WTC11 (cell line): ENCODE data around the gene VSTM2A. TPM values are rescaled to one million over a fixed set of nuclear protein-coding genes. Genes with fewer than 3 reads are reported as not detected.

Source experiments
- ATAC-seq: fragments of 200-7000 bp; cut with Tn5 transposase; 2 replicates; pipeline ENCODE4 v1.10.0; 2021; ENCODE audit warnings: mild to moderate bottlenecking, moderate library complexity
- CTCF ChIA-PET: fragments of 300-600 bp; sonication (Branson Sonifier 250); formaldehyde crosslinking; loops from one replicate; lab custom pipeline; 2021; ENCODE audit warnings: antibody characterized with exemption; lab: Charles Lee
- POLR2A ChIA-PET: fragments of 350-600 bp; sonication (Branson Sonifier 250); formaldehyde crosslinking; loops from one replicate; lab custom pipeline; 2021; ENCODE audit warnings: antibody characterized with exemption; lab: Charles Lee
- DNase-seq: peaks from one replicate; pipeline ENCODE4 v3.0.0; 2021; ENCODE audit warnings: low spot score
- H3K27ac Mint-ChIP-seq: 2 replicates; pipeline ENCODE4 v1.8.0; 2021; ENCODE audit warnings: mixed read lengths
- H3K27me3 Mint-ChIP-seq: 2 replicates; pipeline ENCODE4 v1.8.0; 2021; ENCODE audit warnings: low read depth, mild to moderate bottlenecking, moderate library complexity, mixed read lengths
- H3K36me3 Mint-ChIP-seq: 2 replicates; pipeline ENCODE4 v1.8.0; 2021; ENCODE audit warnings: mixed read lengths
- H3K4me1 Mint-ChIP-seq: 2 replicates; pipeline ENCODE4 v1.8.0; 2022; ENCODE audit warnings: mixed read lengths
- H3K4me3 Mint-ChIP-seq: 2 replicates; pipeline ENCODE4 v1.8.0; 2021; ENCODE audit warnings: mild to moderate bottlenecking, moderate library complexity, mixed read lengths
- H3K9me3 Mint-ChIP-seq: 2 replicates; pipeline ENCODE4 v1.8.0; 2021; ENCODE audit warnings: mixed read lengths
- CREB1 ChIP-seq: sonication (generic); formaldehyde crosslinking; IDR thresholded peaks from 2 replicates; pipeline ENCODE4 v1.8.0; 2023; ENCODE audit warnings: mild to moderate bottlenecking, missing genetic modification reagents
- CREM ChIP-seq: sonication (generic); formaldehyde crosslinking; IDR thresholded peaks from 2 replicates; pipeline ENCODE4 v1.8.1; 2022; ENCODE audit warnings: mild to moderate bottlenecking, missing genetic modification reagents, moderate library complexity
- CTCF ChIP-seq: fragments of 200-600 bp; IDR thresholded peaks from 2 replicates; pipeline ENCODE4 v1.8.0; 2022; ENCODE audit warnings: antibody characterized with exemption
- E2F4 ChIP-seq: sonication (generic); formaldehyde crosslinking; IDR thresholded peaks from 2 replicates; pipeline ENCODE4 v1.8.1; 2022; ENCODE audit warnings: low read depth, mild to moderate bottlenecking, moderate library complexity, missing genetic modification reagents, borderline replicate concordance
- ELF4 ChIP-seq: sonication (generic); formaldehyde crosslinking; IDR thresholded peaks from 2 replicates; pipeline ENCODE4 v1.8.1; 2022; ENCODE audit warnings: low read depth, mild to moderate bottlenecking, moderate library complexity, missing genetic modification reagents
- EMX1 ChIP-seq: fragments of 250-450 bp; sonication (Bioruptor Pico); IDR thresholded peaks from 2 replicates; pipeline ENCODE4 v1.8.0; 2021; ENCODE audit warnings: mild to moderate bottlenecking
- ESRRA ChIP-seq: sonication (generic); formaldehyde crosslinking; IDR thresholded peaks from 2 replicates; pipeline ENCODE4 v1.8.1; 2022; ENCODE audit warnings: mild to moderate bottlenecking, missing genetic modification reagents, borderline replicate concordance
- FOXJ3 ChIP-seq: sonication (generic); formaldehyde crosslinking; IDR thresholded peaks from 2 replicates; pipeline ENCODE4 v1.9.0; 2021; ENCODE audit warnings: missing genetic modification reagents, mild to moderate bottlenecking, borderline replicate concordance
- HMGA2 ChIP-seq: fragments of 250-450 bp; sonication (Bioruptor Pico); IDR thresholded peaks from 2 replicates; pipeline ENCODE4 v1.4.0; 2021; ENCODE audit warnings: mild to moderate bottlenecking, moderate library complexity
- KAT7 ChIP-seq: sonication (generic); formaldehyde crosslinking; IDR thresholded peaks from 2 replicates; pipeline ENCODE4 v1.8.1; 2023; ENCODE audit warnings: missing genetic modification reagents, mild to moderate bottlenecking, borderline replicate concordance
- MAX ChIP-seq: sonication (generic); formaldehyde crosslinking; IDR thresholded peaks from 2 replicates; pipeline ENCODE4 v1.8.0; 2022; ENCODE audit warnings: mild to moderate bottlenecking, missing genetic modification reagents
- MYBL2 ChIP-seq: sonication (generic); formaldehyde crosslinking; IDR thresholded peaks from 2 replicates; pipeline ENCODE4 v1.8.1; 2023; ENCODE audit warnings: mild to moderate bottlenecking, moderate library complexity, missing genetic modification reagents
- NR1H2 ChIP-seq: sonication (generic); formaldehyde crosslinking; IDR thresholded peaks from 2 replicates; pipeline ENCODE4 v1.9.0; 2021; ENCODE audit warnings: mild to moderate bottlenecking, moderate library complexity, missing genetic modification reagents
- NR2C2 ChIP-seq: sonication (generic); formaldehyde crosslinking; IDR thresholded peaks from 2 replicates; pipeline ENCODE4 v1.8.0; 2022; ENCODE audit warnings: mild to moderate bottlenecking, missing genetic modification reagents
- PREB ChIP-seq: sonication (generic); formaldehyde crosslinking; IDR thresholded peaks from 2 replicates; pipeline ENCODE4 v1.8.1; 2022; ENCODE audit warnings: mild to moderate bottlenecking, missing genetic modification reagents, moderate library complexity, borderline replicate concordance
- PRRX2 ChIP-seq: fragments of 250-450 bp; sonication (Bioruptor Pico); IDR thresholded peaks from 2 replicates; pipeline ENCODE4 v1.8.0; 2021; ENCODE audit warnings: mild to moderate bottlenecking
- RELA ChIP-seq: sonication (generic); formaldehyde crosslinking; IDR thresholded peaks from 2 replicates; pipeline ENCODE4 v1.8.1; 2022; ENCODE audit warnings: missing genetic modification reagents, mild to moderate bottlenecking, borderline replicate concordance
- SMAD4 ChIP-seq: sonication (generic); formaldehyde crosslinking; IDR thresholded peaks from 2 replicates; pipeline ENCODE4 v1.8.0; 2022; ENCODE audit warnings: mild to moderate bottlenecking, missing genetic modification reagents
- SOX15 ChIP-seq: fragments of 250-450 bp; sonication (Bioruptor Pico); IDR thresholded peaks from 2 replicates; pipeline ENCODE4 v1.9.0; 2021; ENCODE audit warnings: mild to moderate bottlenecking
- STAT6 ChIP-seq: sonication (generic); formaldehyde crosslinking; conservative IDR thresholded peaks from 2 replicates; pipeline ENCODE4 v1.8.1; 2023; ENCODE audit warnings: mild to moderate bottlenecking, low read depth, missing genetic modification reagents, moderate library complexity
- TCF7 ChIP-seq: sonication (generic); formaldehyde crosslinking; IDR thresholded peaks from 2 replicates; pipeline ENCODE4 v1.8.0; 2022; ENCODE audit warnings: mild to moderate bottlenecking, low read depth, missing genetic modification reagents, moderate library complexity
- TEAD4 ChIP-seq: sonication (generic); formaldehyde crosslinking; IDR thresholded peaks from 2 replicates; pipeline ENCODE4 v1.8.0; 2022; ENCODE audit warnings: mild to moderate bottlenecking, missing genetic modification reagents
- ZBTB43 ChIP-seq: sonication (generic); formaldehyde crosslinking; IDR thresholded peaks from 2 replicates; pipeline ENCODE4 v1.8.1; 2023; ENCODE audit warnings: mild to moderate bottlenecking, missing genetic modification reagents
- ZNF219 ChIP-seq: sonication (generic); formaldehyde crosslinking; IDR thresholded peaks from 2 replicates; pipeline ENCODE4 v1.8.0; 2023; ENCODE audit warnings: missing genetic modification reagents, mild to moderate bottlenecking, borderline replicate concordance
- ZNF396 ChIP-seq: fragments of 250-450 bp; sonication (Bioruptor Pico); IDR thresholded peaks from 2 replicates; pipeline ENCODE4 v1.8.0; 2021; ENCODE audit warnings: mild to moderate bottlenecking, moderate library complexity, borderline replicate concordance
- ZNF671 ChIP-seq: fragments of 250-450 bp; sonication (Bioruptor Pico); IDR thresholded peaks from 2 replicates; pipeline ENCODE4 v1.8.0; 2021; ENCODE audit warnings: mild to moderate bottlenecking
- total RNA-seq: library from RNA; stranded (reverse); gene quantifications from 3 replicates; pipeline ENCODE4 v1.2.3, GENCODE V29; 2021

The VSTM2A gene
- total RNA-seq, 1 experiment from 2014 or later, result 2.0 TPM

GRCh38 chr7:54581511-54581910 lies 39.3 kb downstream of the VSTM2A start:
- Mint-ChIP-seq H3K27me3 (no peaks in the 10 kb centered on the region), H3K27ac (no peak overlapping the region), H3K4me1 (no peaks in the 10 kb centered on the region), H3K4me3 (no peak overlapping the region)
- DNase-seq (no peak), ATAC-seq (no peak)
- POLR2A ChIA-PET, result no interaction called here
- TF ChIP-seq NR2C2, result no peak
- TF ChIP-seq FOXJ3, result no peak
- no peak for TF ChIP-seq ZBTB43 (CRISPR knock-in tag)
- no peak for TF ChIP-seq PRRX2 (CRISPR knock-in tag)
- no peak for TF ChIP-seq TEAD4
- TF ChIP-seq E2F4 (CRISPR knock-in tag), result no peak
- TF ChIP-seq NR1H2 (CRISPR knock-in tag), result no peak
- TF ChIP-seq ZNF396, result no peak
- no peak for TF ChIP-seq TCF7 (CRISPR knock-in tag)
- TF ChIP-seq CREB1 (CRISPR knock-in tag), result no peak
- no peak for TF ChIP-seq STAT6
- TF ChIP-seq ESRRA (CRISPR knock-in tag), result no peak
- no peak for TF ChIP-seq MAX (CRISPR knock-in tag)
- TF ChIP-seq EMX1 (CRISPR knock-in tag), result no peak
- TF ChIP-seq, all 79 proteins: peak for 0
- CTCF ChIA-PET, result no interaction called here
- H3K36me3 Mint-ChIP-seq, result no peaks in the 10 kb centered on the region
- H3K9me3 Mint-ChIP-seq, result peaks cover 3% of the 10 kb centered on the region

GRCh38 chr7:54591404-54592386 lies 49.5 kb downstream of the VSTM2A start:
- ChIA-PET CTCF (no interaction called here), POLR2A (interaction anchor here (0.6 kb wide), 1 partner anchor 131 kb away, joined by 3 read pairs; no protein-coding TSS in a partner anchor)
- ATAC-seq (no peak), DNase-seq (no peak)
- peaks cover 2% of the 10 kb centered on the region; the same call in 1 of the 2 replicates for H3K9me3 Mint-ChIP-seq
- no peak for TF ChIP-seq MYBL2 (CRISPR knock-in tag)
- TF ChIP-seq SOX15 (CRISPR knock-in tag), result no peak
- TF ChIP-seq ZNF671, result no peak
- TF ChIP-seq RELA, result no peak
- TF ChIP-seq ELF4 (CRISPR knock-in tag), result no peak
- no peak for TF ChIP-seq CREB1 (CRISPR knock-in tag)
- no peak for TF ChIP-seq CTCF
- TF ChIP-seq TEAD4, result no peak
- no peak for TF ChIP-seq HMGA2 (CRISPR knock-in tag)
- no peak for TF ChIP-seq SMAD4 (CRISPR knock-in tag)
- no peak for TF ChIP-seq ZNF219
- no peak for TF ChIP-seq PREB (CRISPR knock-in tag)
- TF ChIP-seq KAT7 (CRISPR knock-in tag), result no peak
- no peak for TF ChIP-seq CREM (CRISPR knock-in tag)
- no peaks in the 10 kb centered on the region for H3K27me3 Mint-ChIP-seq
- H3K36me3 Mint-ChIP-seq, result no peaks in the 10 kb centered on the region
- H3K4me3 Mint-ChIP-seq, result no peak overlapping the region
- no peak overlapping the region for H3K27ac Mint-ChIP-seq
- no peaks in the 10 kb centered on the region for H3K4me1 Mint-ChIP-seq
